H9 (cell line): ENCODE data around the gene MNX1. TPM values are rescaled to one million over a fixed set of nuclear protein-coding genes. Genes with fewer than 3 reads are reported as not detected.

ENCODE experiments used
- DNase-seq: peaks from one replicate; pipeline ENCODE4 v3.0.0-alpha.2; 2017
- H2AFZ ChIP-seq: one replicate; pipeline ENCODE4 v1.6.1; 2013; ENCODE audit warnings: mild to moderate bottlenecking, low read length, control low read depth, moderate library complexity
- H2AK5ac ChIP-seq: 2 replicates; pipeline ENCODE4 v1.6.1; 2013; ENCODE audit warnings: low read length, control low read depth, mixed read lengths; ENCODE audit not compliant: insufficient read length
- H2BK120ac ChIP-seq: one replicate; pipeline ENCODE4 v1.6.1; 2013; ENCODE audit warnings: low read depth, mild to moderate bottlenecking, low read length, control low read depth, inconsistent platforms; ENCODE audit not compliant: poor library complexity, severe bottlenecking
- H2BK12ac ChIP-seq: 2 replicates; pipeline ENCODE4 v1.6.1; 2013; ENCODE audit warnings: low read length, control low read depth, mixed read lengths, low read depth; ENCODE audit not compliant: insufficient read length
- H2BK15ac ChIP-seq: 2 replicates; pipeline ENCODE4 v1.6.1; 2013; ENCODE audit warnings: low read depth, low read length, control low read depth
- H2BK20ac ChIP-seq: one replicate; pipeline ENCODE4 v1.6.1; 2013; ENCODE audit warnings: low read depth, mild to moderate bottlenecking, low read length, control low read depth, inconsistent platforms; ENCODE audit not compliant: poor library complexity, severe bottlenecking
- H2BK5ac ChIP-seq: 2 replicates; pipeline ENCODE4 v1.6.1; 2013; ENCODE audit warnings: low read length, control low read depth, mixed read lengths; ENCODE audit not compliant: insufficient read length
- H3K14ac ChIP-seq: 2 replicates; pipeline ENCODE4 v1.6.1; 2013; ENCODE audit warnings: low read length, control low read depth; ENCODE audit not compliant: insufficient read depth
- H3K18ac ChIP-seq: 2 replicates; pipeline ENCODE4 v1.6.1; 2013; ENCODE audit warnings: low read depth, mild to moderate bottlenecking, mixed read lengths, low read length, control low read depth; ENCODE audit not compliant: insufficient read length
- H3K23ac ChIP-seq: 2 replicates; pipeline ENCODE4 v1.6.1; 2013; ENCODE audit warnings: low read length, control low read depth, mixed read lengths, low read depth; ENCODE audit not compliant: insufficient read length
- H3K23me2 ChIP-seq: 2 replicates; pipeline ENCODE4 v1.6.1; 2013; ENCODE audit warnings: low read depth, mild to moderate bottlenecking, mixed read lengths, low read length, control low read depth; ENCODE audit not compliant: insufficient read length, poor library complexity, severe bottlenecking
- H3K27ac ChIP-seq: 2 replicates; pipeline ENCODE4 v1.5.1; 2013; ENCODE audit warnings: low read length, control low read depth, mixed read lengths, low read depth; ENCODE audit not compliant: insufficient read length
- H3K27me3 ChIP-seq: 2 replicates; pipeline ENCODE4 v1.6.1; 2013; ENCODE audit warnings: low read length, control low read depth, inconsistent platforms; ENCODE audit not compliant: insufficient read depth
- H3K4ac ChIP-seq: 2 replicates; pipeline ENCODE4 v1.6.1; 2013; ENCODE audit warnings: low read depth, mild to moderate bottlenecking, control low read depth, inconsistent platforms, low read length, moderate library complexity
- H3K4me1 ChIP-seq: 2 replicates; pipeline ENCODE4 v1.6.1; 2013; ENCODE audit warnings: low read length, control low read depth, inconsistent platforms; ENCODE audit not compliant: insufficient read depth
- H3K4me2 ChIP-seq: 2 replicates; pipeline ENCODE4 v1.6.1; 2013; ENCODE audit warnings: low read length, control low read depth, mixed read lengths; ENCODE audit not compliant: insufficient read length, insufficient read depth
- H3K56ac ChIP-seq: 2 replicates; pipeline ENCODE4 v1.6.1; 2013; ENCODE audit warnings: low read depth, mild to moderate bottlenecking, mixed read lengths, low read length, control low read depth; ENCODE audit not compliant: insufficient read length
- H3K79me1 ChIP-seq: 2 replicates; pipeline ENCODE4 v1.6.1; 2013; ENCODE audit warnings: low read depth, mild to moderate bottlenecking, moderate library complexity, low read length, control low read depth, inconsistent platforms; ENCODE audit not compliant: insufficient read depth, poor library complexity, severe bottlenecking
- H3K79me2 ChIP-seq: 2 replicates; pipeline ENCODE4 v1.6.1; 2013; ENCODE audit warnings: low read length, control low read depth, inconsistent platforms; ENCODE audit not compliant: insufficient read depth
- H3K9ac ChIP-seq: 2 replicates; pipeline ENCODE4 v1.6.1; 2013; ENCODE audit warnings: low read length, control low read depth, mixed read lengths; ENCODE audit not compliant: insufficient read length; ENCODE audit errors: extremely low read depth
- H3K9me3 ChIP-seq: one replicate; pipeline ENCODE4 v1.6.1; 2013; ENCODE audit warnings: low read depth, low read length, inconsistent platforms; ENCODE audit not compliant: control insufficient read depth
- H3T11ph ChIP-seq: one replicate; pipeline ENCODE4 v1.6.1; 2013; ENCODE audit warnings: mild to moderate bottlenecking, low read length, control low read depth, inconsistent platforms
- H4K20me1 ChIP-seq: one replicate; pipeline ENCODE4 v1.6.1; 2013; ENCODE audit not compliant: control insufficient read depth, insufficient read length, insufficient read depth
- H4K5ac ChIP-seq: 2 replicates; pipeline ENCODE4 v1.6.1; 2013; ENCODE audit warnings: low read depth, mild to moderate bottlenecking, mixed read lengths, low read length, control low read depth; ENCODE audit not compliant: insufficient read length
- H4K8ac ChIP-seq: replicated peaks from 2 replicates; pipeline ENCODE4 v1.6.1; 2013; ENCODE audit warnings: low read length, control low read depth, mixed read lengths, low read depth; ENCODE audit not compliant: insufficient read length
- H4K91ac ChIP-seq: 2 replicates; pipeline ENCODE4 v1.6.1; 2013; ENCODE audit warnings: low read depth, mild to moderate bottlenecking, moderate library complexity, mixed read lengths, low read length, control low read depth; ENCODE audit not compliant: insufficient read length
- H3K27ac Mint-ChIP-seq, 3 experiments: 2 replicates in 2 of 3; 3 replicates in 1 of 3; pipeline ENCODE4 v1.8.0; 2020 to 2021; ENCODE audit warnings: mixed read lengths in 3 of 3, mild to moderate bottlenecking in 1 of 3, moderate library complexity in 1 of 3
- H3K27me3 Mint-ChIP-seq: 2 replicates; pipeline ENCODE4 v1.8.0; 2021; ENCODE audit warnings: low read depth, mild to moderate bottlenecking, moderate library complexity, mixed read lengths
- H3K36me3 Mint-ChIP-seq, 3 experiments: 2 replicates in 2 of 3; 3 replicates in 1 of 3; pipeline ENCODE4 v1.8.0; 2020 to 2021; ENCODE audit warnings: low read depth in 3 of 3, mixed read lengths in 3 of 3; ENCODE audit not compliant: insufficient read depth in 1 of 3
- H3K4me1 Mint-ChIP-seq, 2 experiments: 2 replicates each; pipeline ENCODE4 v1.8.0; 2020; ENCODE audit warnings: mixed read lengths in 2 of 2
- H3K4me3 Mint-ChIP-seq, 2 experiments: 2 replicates in 1 of 2; 3 replicates in 1 of 2; pipeline ENCODE4 v1.8.0; 2020 to 2021; ENCODE audit warnings: mild to moderate bottlenecking in 2 of 2, mixed read lengths in 2 of 2, moderate library complexity in 1 of 2
- H3K9me3 Mint-ChIP-seq, 2 experiments: 2 replicates in 1 of 2; 3 replicates in 1 of 2; pipeline ENCODE4 v1.8.0; 2020; ENCODE audit warnings: mild to moderate bottlenecking in 2 of 2, mixed read lengths in 2 of 2, moderate library complexity in 1 of 2
- WGBS: extraction: QIAGEN DNeasy Blood & Tissue Kit; methylation state at CpG from one replicate; pipeline ENCODE4 v1.1.7; 2013; ENCODE audit warnings: missing lambda C conversion rate, low lambda C conversion rate, mixed read lengths; ENCODE audit not compliant: insufficient read length; ENCODE audit errors: extremely low coverage; 5-methylcytosine and 5-hydroxymethylcytosine counted together
- total RNA-seq: library from RNA; stranded (reverse); gene quantifications from 2 replicates; pipeline ENCODE4 v1.2.1, GENCODE V29; 2021
- TF ChIP-seq, protein P1 (sequence below): fragments of 200-600 bp; sonication (generic); conservative IDR thresholded peaks from 3 replicates; pipeline ENCODE4 v1.8.0; 2021; ENCODE audit warnings: antibody characterized with exemption, mild to moderate bottlenecking

The MNX1 gene
- total RNA-seq, 1 experiment from 2014 or later = not detected

DNA sequence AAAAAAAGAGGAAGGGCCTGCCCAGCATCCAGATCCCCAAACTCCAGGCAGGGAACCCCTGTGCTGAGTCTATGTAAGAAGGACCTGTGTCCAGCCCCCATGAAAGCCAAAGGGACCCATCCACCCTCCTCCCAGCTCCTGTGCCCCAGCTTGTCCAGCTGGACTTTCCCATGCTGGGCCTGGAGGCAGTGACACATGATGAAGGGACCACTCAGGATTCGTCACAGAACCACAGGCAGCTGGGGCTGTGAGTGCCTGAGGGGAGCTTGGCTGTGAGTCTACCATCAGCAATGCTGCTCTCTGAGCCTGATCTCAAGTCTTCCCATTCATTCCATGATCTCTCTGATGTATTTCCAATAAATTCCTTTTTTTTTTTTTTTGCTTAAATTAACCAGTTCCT is 36.2 kb upstream of the MNX1 start:
- Histone ChIP-seq H3K56ac (no peak overlapping the region), H3K4me2 (no peak overlapping the region), H2AK5ac (no peak overlapping the region), H4K5ac (no peak overlapping the region), H3K18ac (no peak overlapping the region), H4K8ac (no peak overlapping the region), H3K27me3 (no peaks in the 10 kb centered on the region), H3K79me2 (no peaks in the 10 kb centered on the region), H3K79me1 (no peaks in the 10 kb centered on the region), H2BK15ac (no peak overlapping the region), H3K9me3 (no peaks in the 10 kb centered on the region), H2BK120ac (no peak overlapping the region), H3K23ac (no peak overlapping the region), H4K91ac (no peak overlapping the region), H2BK12ac (no peak overlapping the region), H3K4ac (no peak overlapping the region), H2BK5ac (no peak overlapping the region), H2AFZ (no peak overlapping the region), H3K27ac (no peak overlapping the region), H3T11ph (no peak overlapping the region), H3K14ac (no peak overlapping the region; the same call in 1 of the 2 replicates), H3K23me2 (no peaks in the 10 kb centered on the region), H4K20me1 (no peaks in the 10 kb centered on the region), H3K9ac (no peak overlapping the region), H3K4me1 (no peaks in the 10 kb centered on the region), H2BK20ac (no peak overlapping the region)
- no peaks in the 10 kb centered on the region for H3K4me1 Mint-ChIP-seq
- no peaks in the 10 kb centered on the region for H3K36me3 Mint-ChIP-seq
- no peak overlapping the region for H3K27ac Mint-ChIP-seq
- WGBS = no CpG with 5 or more reads among the region's 1 CpG
- no peak for DNase-seq
- no peaks in the 10 kb centered on the region for H3K9me3 Mint-ChIP-seq
- TF ChIP-seq, protein P1, sequence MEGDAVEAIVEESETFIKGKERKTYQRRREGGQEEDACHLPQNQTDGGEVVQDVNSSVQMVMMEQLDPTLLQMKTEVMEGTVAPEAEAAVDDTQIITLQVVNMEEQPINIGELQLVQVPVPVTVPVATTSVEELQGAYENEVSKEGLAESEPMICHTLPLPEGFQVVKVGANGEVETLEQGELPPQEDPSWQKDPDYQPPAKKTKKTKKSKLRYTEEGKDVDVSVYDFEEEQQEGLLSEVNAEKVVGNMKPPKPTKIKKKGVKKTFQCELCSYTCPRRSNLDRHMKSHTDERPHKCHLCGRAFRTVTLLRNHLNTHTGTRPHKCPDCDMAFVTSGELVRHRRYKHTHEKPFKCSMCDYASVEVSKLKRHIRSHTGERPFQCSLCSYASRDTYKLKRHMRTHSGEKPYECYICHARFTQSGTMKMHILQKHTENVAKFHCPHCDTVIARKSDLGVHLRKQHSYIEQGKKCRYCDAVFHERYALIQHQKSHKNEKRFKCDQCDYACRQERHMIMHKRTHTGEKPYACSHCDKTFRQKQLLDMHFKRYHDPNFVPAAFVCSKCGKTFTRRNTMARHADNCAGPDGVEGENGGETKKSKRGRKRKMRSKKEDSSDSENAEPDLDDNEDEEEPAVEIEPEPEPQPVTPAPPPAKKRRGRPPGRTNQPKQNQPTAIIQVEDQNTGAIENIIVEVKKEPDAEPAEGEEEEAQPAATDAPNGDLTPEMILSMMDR = no peak
- H3K4me3 Mint-ChIP-seq = no peak overlapping the region
- peaks cover 15% of the 10 kb centered on the region for H3K27me3 Mint-ChIP-seq
